GM12873 (cell line): ENCODE data around the gene WBP2NL.

ENCODE experiments used
- CTCF ChIP-seq: IDR thresholded peaks from 2 replicates; pipeline ENCODE4 v1.5.1; 2012; ENCODE audit warnings: low read depth, mild to moderate bottlenecking, moderate library complexity, low read length, control low read depth; ENCODE audit not compliant: insufficient read depth; ENCODE audit errors: missing control alignments

WBP2NL gene

GRCh38 chr22:42069801-42070516 lies 71.4 kb downstream of the WBP2NL start:
- no peak for TF ChIP-seq CTCF

GRCh38 chr22:42070517-42071422 lies 72.2 kb downstream of the WBP2NL start, which contains the start of gene NAGA:
TSS of gene NAGA (minus strand) at chr22:42070812. CDS start at chr22:42070297, 515 bp downstream.
- no peak for TF ChIP-seq CTCF

- peak; percentile 27 for TF ChIP-seq CTCF
Observed at GRCh38 chr22:42072606-42073330, 74.2 kb downstream of the WBP2NL start.

- TF ChIP-seq CTCF, result no peak
Observed at GRCh38 chr22:42073621-42074041, 75.0 kb downstream of the WBP2NL start.

- peak; percentile 37 for TF ChIP-seq CTCF
Observed at GRCh38 chr22:42074132-42074811, 75.7 kb downstream of the WBP2NL start, which contains the start of gene PHETA2. TSS of gene PHETA2 (plus strand) at chr22:42074248. CDS start at chr22:42077294, 3,046 bp downstream.

GRCh38 chr22:42074846-42075676 lies 76.5 kb downstream of the WBP2NL start:
- TF ChIP-seq CTCF, result no peak
